ENCODE results near the gene SLC29A3.
"Not testable (repeated sequence)": the region's sequence is repeated elsewhere in the genome, so short reads cannot be mapped to it uniquely, and the experiment has no call there.

The SLC29A3 gene

GRCh38 chr10:71284544-71285179 is 34.4 kb upstream of the SLC29A3 start:
- DNase-seq: no peak

GRCh38 chr10:71285180-71285545 is 33.9 kb upstream of the SLC29A3 start:
- no peak for DNase-seq

GRCh38 chr10:71285986-71286385 is 33.1 kb upstream of the SLC29A3 start:
- no peak for DNase-seq

- DNase-seq: no peak
Measured at GRCh38 chr10:71286521-71287294, 32.4 kb upstream of the SLC29A3 start.

GRCh38 chr10:71287456-71287855 is 31.6 kb upstream of the SLC29A3 start:
- DNase-seq: no peak

GRCh38 chr10:71288461-71288860 is 30.6 kb upstream of the SLC29A3 start:
- no peak for DNase-seq

GRCh38 chr10:71289421-71290130 is 29.5 kb upstream of the SLC29A3 start:
- DNase-seq: no peak

GRCh38 chr10:71290331-71290730 is 28.7 kb upstream of the SLC29A3 start:
- no peak for DNase-seq

GRCh38 chr10:71290806-71291527 is 28.1 kb upstream of the SLC29A3 start:
- no peak for DNase-seq

- no peak for DNase-seq
Measured at GRCh38 chr10:71291528-71291900, 27.5 kb upstream of the SLC29A3 start.

GRCh38 chr10:71292624-71293445 is 26.2 kb upstream of the SLC29A3 start:
- DNase-seq: no peak

- no peak for DNase-seq
Measured at GRCh38 chr10:71293446-71294084, 25.5 kb upstream of the SLC29A3 start.

- no peak for DNase-seq
Measured at GRCh38 chr10:71294091-71294561, 24.9 kb upstream of the SLC29A3 start.

GRCh38 chr10:71294856-71295255 is 24.2 kb upstream of the SLC29A3 start:
- no peak for DNase-seq

- DNase-seq: no peak
Measured at GRCh38 chr10:71295641-71296040, 23.4 kb upstream of the SLC29A3 start.

- DNase-seq: no peak
Measured at GRCh38 chr10:71296086-71296485, 23.0 kb upstream of the SLC29A3 start.

GRCh38 chr10:71296811-71297210 is 22.2 kb upstream of the SLC29A3 start:
- DNase-seq: not testable (repeated sequence)

- DNase-seq: no peak
Measured at GRCh38 chr10:71297343-71297742, 21.7 kb upstream of the SLC29A3 start.

- DNase-seq: no peak
Measured at GRCh38 chr10:71299071-71299785, 19.8 kb upstream of the SLC29A3 start.

GRCh38 chr10:71300555-71301370 is 18.3 kb upstream of the SLC29A3 start:
- no peak for DNase-seq

Data from T1000 (cell line).